Measurements from ENCODE around the gene KIAA0319L. TPM values are rescaled to one million over a fixed set of nuclear protein-coding genes. Genes with fewer than 3 reads are reported as not detected.

The KIAA0319L gene
- total RNA-seq, 2 donors from 2014 or later: 62.5 to 95.0 TPM

- Histone ChIP-seq H3K27ac (peak overlapping the region in 1 of 2 donors; percentile 7), H3K36me3 (peaks cover 31% of the 10 kb centered on the region), H3K9me3 (no peaks in the 10 kb centered on the region), H3K27me3 (no peaks in the 10 kb centered on the region), H3K4me3 (no peak overlapping the region), H3K4me1 (peaks cover 0 to 26% of the 10 kb centered on the region in 2 donors)
- DNase-seq (ENCODE audit: low spot score): no peak
- TF ChIP-seq CTCF (IDR thresholded peaks at IDR 0.05): no peak
These were observed 103.0 kb downstream of the KIAA0319L start for GRCh38 chr1:35454176-35454575.

- Histone ChIP-seq H3K36me3 (peaks cover 42% of the 10 kb centered on the region), H3K9me3 (no peaks in the 10 kb centered on the region), H3K4me1 (peaks cover 0 to 29% of the 10 kb centered on the region in 2 donors), H3K27ac (no peak overlapping the region), H3K4me3 (no peak overlapping the region), H3K27me3 (no peaks in the 10 kb centered on the region)
- TF ChIP-seq CTCF (IDR thresholded peaks at IDR 0.05): no peak
- no peak for DNase-seq (ENCODE audit: low spot score)
These were observed 104.2 kb downstream of the KIAA0319L start for GRCh38 chr1:35453031-35453430.

- no peaks in the 10 kb centered on the region for H3K27me3 ChIP-seq
- no peaks in the 10 kb centered on the region for H3K9me3 ChIP-seq
- DNase-seq (ENCODE audit: low spot score): peak; percentile 66
- H3K4me3 ChIP-seq: no peak overlapping the region
- H3K4me1 ChIP-seq: peaks cover 0 to 34% of the 10 kb centered on the region in 2 donors
- H3K36me3 ChIP-seq: peaks cover 50% of the 10 kb centered on the region
- TF ChIP-seq CTCF (IDR thresholded peaks at IDR 0.05): peak in 1 of 2 donors; percentile 39
- H3K27ac ChIP-seq: no peak overlapping the region
These were observed 105.0 kb downstream of the KIAA0319L start for GRCh38 chr1:35452106-35452774.

GRCh38 chr1:35451125-35451528 lies 106.1 kb downstream of the KIAA0319L start:
- TF ChIP-seq CTCF (IDR thresholded peaks at IDR 0.05): peak; percentile 78 to 93
- Histone ChIP-seq H3K4me3 (no peak overlapping the region), H3K9me3 (no peaks in the 10 kb centered on the region), H3K27ac (no peak overlapping the region), H3K36me3 (peaks cover 59% of the 10 kb centered on the region), H3K4me1 (peaks cover 0 to 34% of the 10 kb centered on the region in 2 donors), H3K27me3 (no peaks in the 10 kb centered on the region)
- peak; percentile 88 for DNase-seq (ENCODE audit: low spot score)

GRCh38 chr1:35449334-35450008 lies 107.7 kb downstream of the KIAA0319L start:
- no peak for TF ChIP-seq CTCF (IDR thresholded peaks at IDR 0.05)
- Histone ChIP-seq H3K27ac (no peak overlapping the region), H3K4me3 (no peak overlapping the region), H3K9me3 (no peaks in the 10 kb centered on the region), H3K36me3 (peaks cover 70% of the 10 kb centered on the region), H3K27me3 (no peaks in the 10 kb centered on the region), H3K4me1 (peaks cover 0 to 34% of the 10 kb centered on the region in 2 donors)
- DNase-seq (ENCODE audit: low spot score): no peak
